ENCODE results near the gene ORAI1.
"Not testable (repeated sequence)": the region's sequence is repeated elsewhere in the genome, so short reads cannot be mapped to it uniquely, and the experiment has no call there.

ORAI1 gene

DNA sequence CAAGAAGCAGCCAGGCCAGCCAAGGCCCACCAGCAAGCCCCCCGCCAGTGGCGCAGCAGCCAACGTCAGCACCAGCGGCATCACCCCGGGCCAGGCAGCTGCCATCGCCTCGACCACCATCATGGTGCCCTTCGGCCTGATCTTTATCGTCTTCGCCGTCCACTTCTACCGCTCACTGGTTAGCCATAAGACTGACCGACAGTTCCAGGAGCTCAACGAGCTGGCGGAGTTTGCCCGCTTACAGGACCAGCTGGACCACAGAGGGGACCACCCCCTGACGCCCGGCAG lies 15.0 kb downstream of the ORAI1 start:
- in situ Hi-C loops (cut with MboI; ENCODE audit: low sequenced_read_pairs) = no loop called here

DNA sequence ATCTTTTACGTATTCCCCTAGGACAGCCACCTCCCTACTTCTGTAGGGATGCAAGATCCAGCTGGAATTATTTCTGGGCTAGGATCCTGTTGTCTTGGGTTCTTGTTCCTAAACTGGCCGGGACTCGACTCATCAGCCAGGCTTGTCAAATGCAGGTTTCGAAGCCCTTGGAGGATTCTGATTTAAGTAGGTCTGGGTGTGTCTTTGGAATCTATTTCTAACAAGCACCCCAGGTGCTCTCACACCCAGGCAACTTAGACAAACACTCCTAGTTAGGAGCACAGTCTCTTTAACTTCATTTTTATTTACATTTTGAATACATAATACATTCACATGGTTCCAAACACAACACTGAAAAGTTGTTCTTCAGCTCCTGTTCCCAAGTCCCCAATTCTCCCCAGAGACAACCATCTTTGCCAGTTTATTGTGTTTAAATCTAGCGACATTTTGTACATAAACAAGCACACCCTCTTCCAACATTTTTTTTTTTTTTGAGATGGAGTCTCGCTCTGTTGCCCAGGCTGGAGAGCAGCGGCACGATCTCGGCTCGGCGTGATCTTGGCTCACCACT lies 22.2 kb downstream of the ORAI1 start:
- in situ Hi-C loops (cut with MboI; ENCODE audit: low sequenced_read_pairs) = no loop called here

DNA sequence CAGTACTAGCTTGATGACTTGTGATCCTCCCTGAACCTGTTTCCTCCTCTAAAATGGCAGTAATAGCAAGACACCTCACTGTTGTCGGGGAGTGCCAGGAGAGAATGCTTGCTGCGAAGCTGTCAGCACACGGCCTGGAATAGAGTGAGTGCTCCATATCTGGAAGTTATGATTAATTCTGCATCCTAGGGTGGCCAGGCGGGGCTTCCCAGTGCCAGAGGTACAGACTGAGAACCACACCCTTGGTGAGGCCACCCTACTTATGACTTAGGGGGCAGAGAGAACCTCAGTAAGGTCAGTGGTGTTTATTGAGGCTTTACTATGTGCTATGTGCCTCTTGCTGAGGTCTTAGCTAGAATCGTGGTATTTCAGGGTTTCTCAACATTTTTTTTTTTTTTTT lies 23.0 kb downstream of the ORAI1 start:
- in situ Hi-C loops (cut with MboI; ENCODE audit: low sequenced_read_pairs) = no loop called here

- in situ Hi-C loops (cut with MboI; ENCODE audit: low sequenced_read_pairs) = no loop called here
Observed at GRCh38 chr12:121649819-121650353, 23.6 kb downstream of the ORAI1 start.

- in situ Hi-C loops (cut with MboI; ENCODE audit: low sequenced_read_pairs) = no loop called here
Observed at GRCh38 chr12:121651320-121651719, 25.0 kb downstream of the ORAI1 start.

DNA sequence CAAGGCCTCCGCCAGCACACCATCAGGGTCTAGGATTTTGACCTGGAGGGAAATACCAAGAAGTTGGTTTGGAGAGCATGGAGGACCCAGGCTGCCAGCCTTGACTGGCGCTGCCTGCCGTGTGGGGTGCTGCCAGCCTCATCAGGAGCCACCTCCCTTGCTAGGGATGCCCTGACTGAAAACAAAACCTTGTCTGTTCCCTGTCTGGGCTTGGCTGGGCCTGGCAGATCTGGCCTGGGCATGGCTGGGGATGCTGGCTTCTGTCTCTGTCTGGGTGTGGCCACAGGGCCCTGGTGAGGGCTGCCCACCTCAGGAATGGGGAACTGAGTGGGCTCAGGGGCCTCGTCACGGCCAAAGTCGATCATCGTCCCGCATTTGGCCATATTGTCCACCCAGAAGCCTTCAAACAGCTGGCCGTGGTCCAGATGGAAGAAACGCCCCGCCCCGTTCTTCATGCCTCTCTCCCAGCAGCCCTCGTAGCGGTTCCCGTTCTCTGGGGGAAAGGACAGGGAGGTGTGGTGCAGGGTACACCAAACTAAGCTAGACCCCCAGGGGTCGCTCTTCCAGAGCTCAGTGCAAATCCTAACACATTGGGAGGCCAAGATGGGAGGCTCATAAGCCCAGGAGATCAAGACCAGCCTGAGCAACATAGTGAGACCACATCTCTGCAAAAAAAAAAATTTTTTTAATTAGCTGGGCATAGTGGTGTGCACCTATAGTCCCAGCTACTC lies 26.6 kb downstream of the ORAI1 start:
- in situ Hi-C loops (cut with MboI; ENCODE audit: low sequenced_read_pairs) = no loop called here

- in situ Hi-C loops (cut with MboI; ENCODE audit: low sequenced_read_pairs) = no loop called here
Observed at GRCh38 chr12:121653999-121654398, 27.7 kb downstream of the ORAI1 start.

DNA sequence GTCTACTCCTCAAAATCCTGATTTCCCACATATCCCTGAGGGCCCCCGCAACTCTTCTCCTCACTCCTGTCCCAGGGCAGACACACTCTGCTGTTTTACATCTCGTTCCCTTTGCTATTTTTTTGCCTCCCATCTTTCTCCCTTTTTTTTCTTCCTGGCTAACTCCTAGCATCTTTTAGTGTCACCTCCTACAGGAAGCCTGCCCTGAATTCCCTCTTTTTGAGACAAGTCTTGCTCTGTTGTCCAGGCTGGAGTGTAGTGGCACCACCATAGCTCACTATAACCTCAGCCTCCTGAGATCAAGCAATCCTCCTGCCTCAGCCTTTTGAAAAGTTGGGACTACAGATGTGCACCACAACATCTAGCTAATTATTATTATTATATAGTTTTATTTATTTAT lies 29.8 kb downstream of the ORAI1 start:
- in situ Hi-C loops (cut with MboI; ENCODE audit: low sequenced_read_pairs) = no loop called here

DNA sequence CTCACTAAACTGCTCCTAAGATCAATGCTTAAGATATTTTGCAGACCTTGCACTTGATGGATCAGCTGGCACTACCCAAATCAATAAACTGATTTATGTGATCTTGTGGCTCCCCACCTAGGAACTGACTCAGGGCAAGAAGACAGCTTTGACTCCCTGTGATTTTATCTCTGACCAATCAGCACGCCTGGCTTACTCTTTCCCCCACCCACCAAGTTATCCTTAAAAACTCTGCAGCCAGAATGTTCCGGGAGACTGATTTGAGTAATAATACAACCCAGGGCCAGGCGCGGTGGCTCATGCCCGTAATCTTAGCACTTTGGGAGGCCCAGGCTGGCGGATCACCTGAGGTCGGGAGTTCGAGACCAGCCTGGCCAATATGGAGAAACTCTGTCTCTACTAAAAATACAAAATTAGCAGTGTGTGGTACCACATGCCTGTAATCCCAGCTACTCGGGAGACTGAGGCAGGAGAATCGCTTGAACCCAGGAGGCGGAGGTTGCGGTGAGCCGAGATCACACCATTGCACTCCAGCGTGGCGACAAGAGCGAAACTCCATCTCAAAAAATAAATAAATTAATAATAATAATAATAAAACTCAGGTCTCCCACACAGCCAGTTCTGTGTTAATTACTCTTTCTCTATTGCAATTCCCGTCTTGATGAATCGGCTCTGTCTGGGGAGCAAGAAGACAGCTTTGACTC lies 31.1 kb downstream of the ORAI1 start:
- in situ Hi-C loops (cut with MboI; ENCODE audit: low sequenced_read_pairs) = no loop called here

DNA sequence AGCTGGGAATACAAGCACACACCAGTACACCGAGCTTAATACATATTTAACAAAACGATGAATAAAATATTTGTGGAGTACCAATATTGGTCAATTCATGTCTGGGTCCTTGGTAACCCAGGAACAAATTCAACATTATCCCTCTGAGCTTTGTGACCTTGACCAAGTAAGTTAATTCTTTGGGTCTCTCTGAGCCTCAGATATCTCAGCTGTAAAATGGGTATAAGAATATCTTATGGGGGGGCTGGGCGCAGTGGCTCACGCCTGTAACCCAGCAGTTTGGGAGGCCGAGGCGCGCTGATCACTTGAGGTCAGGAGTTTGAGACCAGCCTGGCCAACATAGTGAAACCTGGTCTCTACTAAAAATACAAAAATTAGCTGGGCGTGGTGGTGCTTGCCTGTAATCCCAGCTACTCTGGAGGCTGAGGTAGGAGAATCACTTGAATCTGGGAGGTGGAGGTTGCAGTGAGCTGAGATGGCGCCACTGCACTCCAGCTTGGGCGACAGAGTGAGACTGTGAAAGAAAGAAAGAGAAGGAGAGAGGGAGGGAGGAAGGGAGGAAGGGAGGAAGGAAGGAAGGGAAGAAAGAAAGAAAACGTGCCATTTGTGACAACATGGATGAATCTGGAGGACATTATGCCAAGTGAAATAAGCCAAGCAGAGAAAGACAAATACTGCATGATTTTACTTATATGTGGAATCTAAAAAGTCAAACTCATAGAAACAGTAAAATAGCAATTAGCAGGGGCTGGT lies 35.2 kb downstream of the ORAI1 start:
- in situ Hi-C loops (cut with MboI; ENCODE audit: low sequenced_read_pairs) = not testable (repeated sequence)

DNA sequence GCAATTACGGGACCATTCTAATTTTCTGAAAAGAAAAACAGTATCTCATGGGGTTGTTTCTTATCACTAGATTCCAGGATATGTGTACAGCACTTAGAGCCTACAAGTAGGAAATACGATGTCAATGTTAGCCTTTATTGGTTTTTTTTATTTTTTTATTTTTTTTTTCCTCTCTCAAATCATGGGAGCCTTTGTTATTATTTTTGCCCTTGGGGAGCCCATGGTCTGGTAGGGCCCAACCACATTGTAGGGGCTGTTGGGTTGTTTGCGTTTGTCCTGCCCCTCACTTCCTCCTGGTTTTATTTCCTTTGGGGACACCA lies 37.2 kb downstream of the ORAI1 start:
- in situ Hi-C loops (cut with MboI; ENCODE audit: low sequenced_read_pairs) = no loop called here

DNA sequence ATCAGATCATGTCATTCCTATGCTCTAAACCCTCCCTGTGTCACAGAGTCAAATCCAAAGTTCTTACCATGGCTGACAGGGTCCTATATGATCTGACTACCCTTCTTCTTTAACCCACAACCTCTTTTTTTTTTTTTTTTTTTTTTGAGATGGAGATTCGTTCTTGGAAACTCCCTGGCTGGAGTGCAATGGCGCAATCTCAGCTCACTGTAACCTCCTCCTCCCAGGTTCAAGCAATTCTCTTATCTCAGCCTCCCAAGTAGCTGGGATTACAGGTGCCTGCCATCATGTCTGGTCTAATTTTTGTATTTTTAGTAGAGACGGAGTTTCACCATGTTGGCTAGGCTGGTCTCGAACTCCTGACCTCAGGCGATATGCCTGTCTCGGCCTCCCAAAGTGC lies 40.5 kb downstream of the ORAI1 start:
- in situ Hi-C loops (cut with MboI; ENCODE audit: low sequenced_read_pairs) = not testable (repeated sequence)

DNA sequence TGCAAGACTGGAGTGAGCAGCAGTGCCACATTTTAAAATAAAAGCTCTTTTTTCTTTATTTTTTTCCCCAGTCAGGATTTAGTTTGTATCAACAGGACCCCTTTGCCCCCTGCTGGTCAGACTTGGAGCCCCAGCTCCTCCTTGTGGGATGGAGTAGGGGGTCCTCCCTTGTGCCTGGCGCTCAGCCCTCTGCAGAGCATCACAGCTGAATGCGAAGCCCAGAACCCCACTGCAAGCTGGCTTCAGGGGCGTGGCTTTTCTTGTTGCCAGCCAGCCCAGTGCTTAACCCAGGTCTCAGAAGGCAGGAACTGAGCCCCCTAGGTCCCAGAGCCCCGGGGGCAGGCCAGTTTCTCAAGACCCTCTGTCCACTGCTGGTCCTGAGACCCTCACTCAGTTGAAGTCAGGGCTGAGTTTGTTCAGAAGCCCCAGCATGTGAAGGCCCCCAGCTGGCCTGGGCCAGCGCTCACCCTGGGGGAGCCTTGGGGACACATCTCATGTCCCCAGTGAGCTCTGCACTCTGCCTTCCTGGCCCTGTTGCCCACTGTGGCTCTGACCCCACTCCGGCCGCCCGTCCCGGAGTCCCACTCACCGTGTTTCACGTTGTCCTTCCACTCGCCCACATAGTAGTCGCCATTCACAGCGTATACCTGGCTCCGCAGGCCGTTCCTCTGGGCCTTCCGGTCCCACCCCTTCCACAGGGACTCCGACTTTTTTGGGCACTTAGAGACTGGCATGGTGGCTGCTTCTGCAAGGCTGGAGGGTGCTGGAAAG lies 42.6 kb downstream of the ORAI1 start:
- in situ Hi-C loops (cut with MboI; ENCODE audit: low sequenced_read_pairs) = no loop called here

- in situ Hi-C loops (cut with MboI; ENCODE audit: low sequenced_read_pairs) = no loop called here
Observed at GRCh38 chr12:121669521-121669900, 43.2 kb downstream of the ORAI1 start, which contains the start of gene MORN3. TSS of gene MORN3 (minus strand) at chr12:121669654. CDS start at chr12:121669483, 171 bp downstream.

DNA sequence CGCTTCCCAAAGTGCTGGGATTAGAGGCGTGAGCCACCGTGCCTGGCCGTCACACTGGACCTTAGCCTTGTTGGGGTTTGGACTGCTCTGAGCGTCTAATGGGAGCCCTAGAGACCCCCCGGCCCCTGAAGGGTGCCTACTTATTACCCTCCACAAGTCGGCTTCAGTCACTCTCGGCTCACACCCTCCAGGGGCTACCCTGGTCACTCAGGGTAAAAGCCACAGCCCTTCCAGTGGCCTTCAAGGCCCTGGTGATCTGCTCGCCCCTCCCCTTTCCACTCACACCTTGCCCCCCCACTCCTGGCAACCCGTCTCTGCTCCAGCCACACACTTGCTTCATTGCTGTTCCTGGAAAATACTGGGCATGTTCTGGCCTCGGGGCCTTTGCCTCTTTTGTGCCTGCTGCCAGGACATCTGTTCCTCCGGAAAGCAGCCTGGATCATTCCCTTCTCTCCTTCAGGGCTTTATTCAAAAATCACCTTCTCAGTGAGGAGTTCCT lies 46.7 kb downstream of the ORAI1 start:
- in situ Hi-C loops (cut with MboI; ENCODE audit: low sequenced_read_pairs) = no loop called here

- in situ Hi-C loops (cut with MboI; ENCODE audit: low sequenced_read_pairs) = no loop called here
Observed at GRCh38 chr12:121676190-121676589, 49.9 kb downstream of the ORAI1 start.

- in situ Hi-C loops (cut with MboI; ENCODE audit: low sequenced_read_pairs) = no loop called here
Observed at GRCh38 chr12:121678305-121678704, 52.0 kb downstream of the ORAI1 start.

DNA sequence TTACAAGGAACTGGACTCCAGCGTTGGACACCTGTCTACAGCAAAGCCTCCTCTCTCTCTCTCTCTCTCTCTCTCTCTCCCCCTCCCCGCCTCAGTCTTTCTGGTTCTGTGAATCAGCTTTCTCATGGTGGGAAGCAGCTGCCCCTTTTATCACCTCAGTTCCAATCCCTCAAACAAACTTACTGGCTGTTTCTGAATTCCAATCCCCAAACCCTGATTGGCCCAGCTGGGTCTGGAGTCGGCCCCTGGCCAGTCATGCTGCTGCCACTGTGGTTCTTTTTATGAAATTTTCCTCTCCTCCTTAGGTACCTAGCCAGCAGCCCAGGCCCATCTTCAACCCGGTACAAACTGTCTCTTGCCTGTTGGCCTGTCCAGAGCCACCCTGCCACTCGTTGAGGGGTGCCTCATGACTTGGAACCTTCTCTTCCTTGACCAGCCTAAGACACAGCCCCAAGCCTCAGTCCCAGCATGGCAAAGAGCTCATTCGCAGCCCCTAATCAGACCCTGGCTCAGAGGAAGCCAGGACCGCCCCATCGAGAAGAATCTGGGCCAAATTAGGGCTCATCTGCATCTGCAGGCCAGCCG lies 52.5 kb downstream of the ORAI1 start:
- in situ Hi-C loops (cut with MboI; ENCODE audit: low sequenced_read_pairs) = no loop called here

- in situ Hi-C loops (cut with MboI; ENCODE audit: low sequenced_read_pairs) = not testable (repeated sequence)
Observed at GRCh38 chr12:121679661-121680197, 53.4 kb downstream of the ORAI1 start.

DNA sequence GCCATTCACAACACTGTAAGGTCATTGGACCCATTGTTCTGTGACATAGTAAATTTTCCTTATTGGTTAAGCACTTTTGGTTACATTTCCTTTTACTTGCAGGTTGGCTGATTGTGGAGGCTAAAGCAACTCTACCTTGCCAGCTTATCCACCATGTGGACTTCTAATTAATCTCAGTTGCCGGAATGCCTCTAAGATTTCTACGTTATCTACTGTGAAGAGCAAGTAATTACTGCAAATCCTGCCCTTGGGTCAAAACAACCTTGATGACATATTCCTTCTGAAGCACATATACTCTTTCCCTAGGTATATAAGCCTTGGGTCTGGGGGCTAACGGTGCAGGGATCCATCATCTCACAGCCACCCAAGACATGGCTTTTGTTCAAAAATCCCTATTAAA lies 62.6 kb downstream of the ORAI1 start:
- in situ Hi-C loops (cut with MboI; ENCODE audit: low sequenced_read_pairs) = no loop called here

Data from HL-60/S4 treated with retinoic acid at 250 ng/mL for 4 days and 3 days (cell line).